GM12873 (cell line): ENCODE data around the gene PMF1.

Source experiments
- CTCF ChIP-seq: IDR thresholded peaks from 2 replicates; pipeline ENCODE4 v1.5.1; 2012; ENCODE audit warnings: low read depth, mild to moderate bottlenecking, moderate library complexity, low read length, control low read depth; ENCODE audit not compliant: insufficient read depth; ENCODE audit errors: missing control alignments

Gene PMF1

GRCh38 chr1:156283521-156283920 lies 70.7 kb downstream of the PMF1 start:
- TF ChIP-seq CTCF = no peak

GRCh38 chr1:156284112-156284511 lies 71.3 kb downstream of the PMF1 start, which contains the start of gene TMEM79:
Gene TMEM79 (plus strand): TSS chr1:156284325. CDS start chr1:156285227, 902 bp downstream.
- no peak for TF ChIP-seq CTCF

GRCh38 chr1:156284757-156285156 lies 72.0 kb downstream of the PMF1 start:
- TF ChIP-seq CTCF = no peak

- TF ChIP-seq CTCF = no peak
Measured at GRCh38 chr1:156285437-156285836, 72.6 kb downstream of the PMF1 start.

GRCh38 chr1:156286061-156286460 lies 73.3 kb downstream of the PMF1 start:
- no peak for TF ChIP-seq CTCF
